GM12878 (cell line): Measurements from ENCODE around the gene ADGRE1. TPM values are rescaled to one million over a fixed set of nuclear protein-coding genes. Genes with fewer than 3 reads are reported as not detected.

ENCODE experiments used
- ATAC-seq: fragments of 200-7000 bp; cut with Tn5 transposase; 3 replicates; pipeline ENCODE4 v1.9.1; 2020; ENCODE audit warnings: mild to moderate bottlenecking, moderate library complexity
- BruUV-seq: library from RNA; stranded (reverse); fragments of 400-500 nt; replicated peaks from 2 replicates; lab custom pipeline; 2021; lab: Mats Ljungman, UMichigan
- CTCF ChIA-PET: fragments of 300-600 bp; sonication (Branson Sonifier 250); formaldehyde crosslinking; extraction: SDS; loops from one replicate; lab custom pipeline; 2021; ENCODE audit warnings: inconsistent platforms; lab: Yijun Ruan, JAX
- POLR2A ChIA-PET: fragments of 350-600 bp; formaldehyde crosslinking; extraction: SDS; loops from one replicate; lab custom pipeline; 2021; ENCODE audit warnings: inconsistent platforms; lab: Charles Lee
- RAD21 ChIA-PET: fragments of 300-600 bp; sonication (Branson Sonifier 250); formaldehyde crosslinking; loops from one replicate; lab custom pipeline; 2023; ENCODE audit warnings: antibody characterized with exemption; ENCODE audit not compliant: unreplicated experiment; lab: Charles Lee
- SMC1A ChIA-PET: fragments of 300-600 bp; sonication (Branson Sonifier 250); formaldehyde crosslinking; loops from one replicate; lab custom pipeline; 2023; ENCODE audit not compliant: unreplicated experiment, uncharacterized antibody; lab: Charles Lee
- DNase-seq: peaks from one replicate; pipeline ENCODE4 v3.0.0-alpha.2; 2011; ENCODE audit warnings: low read depth, low spot score
- FAIRE-seq: peaks from 3 replicates; lab custom pipeline; 2011; peaks lifted over from hg19 to GRCh38; lab: Jason Lieb, UNC
- H2AFZ ChIP-seq: 2 replicates; pipeline ENCODE4 v1.6.0; 2011; ENCODE audit warnings: low read depth, low read length, control low read depth; ENCODE audit not compliant: control insufficient read depth
- H3K27ac ChIP-seq: 2 replicates; pipeline ENCODE4 v1.5.1; 2011; ENCODE audit warnings: control low read depth; ENCODE audit not compliant: control insufficient read depth, insufficient read depth
- H3K27me3 ChIP-seq, 2 experiments: replicated peaks in 1 of 2; 2 replicates each; pipeline versions ENCODE4 v1.6.0 to v1.6.1; 2011; ENCODE audit warnings: low read length in 1 of 2; ENCODE audit not compliant: control insufficient read depth in 2 of 2, insufficient read depth in 2 of 2
- H3K36me3 ChIP-seq, 2 experiments: 2 replicates each; pipeline ENCODE4 v1.5.1; 2011; ENCODE audit warnings: low read length in 1 of 2; ENCODE audit not compliant: control insufficient read depth in 2 of 2, insufficient read depth in 2 of 2
- H3K4me1 ChIP-seq: 2 replicates; pipeline ENCODE4 v1.6.1; 2011; ENCODE audit warnings: mild to moderate bottlenecking, low read length, moderate library complexity, mixed read lengths; ENCODE audit not compliant: control insufficient read depth, insufficient read depth
- H3K4me2 ChIP-seq: 2 replicates; pipeline ENCODE4 v1.6.0; 2011; ENCODE audit warnings: control low read depth; ENCODE audit not compliant: control insufficient read depth, insufficient read depth
- H3K4me3 ChIP-seq: fragments of 200-600 bp; sonication (generic); 2 replicates; pipeline ENCODE4 v1.5.1; 2016
- H3K79me2 ChIP-seq: 2 replicates; pipeline ENCODE4 v1.6.0; 2011; ENCODE audit warnings: low read length; ENCODE audit not compliant: control insufficient read depth, insufficient read depth
- H3K9ac ChIP-seq: 2 replicates; pipeline ENCODE4 v1.8.0; 2011; ENCODE audit warnings: low read length, control low read depth, mixed read lengths; ENCODE audit not compliant: control insufficient read depth, insufficient read depth
- H3K9me3 ChIP-seq: replicated peaks from 3 replicates; pipeline ENCODE4 v1.5.1; 2011; ENCODE audit warnings: mild to moderate bottlenecking, low read length; ENCODE audit not compliant: control insufficient read depth, insufficient read depth
- H4K20me1 ChIP-seq: 2 replicates; pipeline ENCODE4 v1.6.0; 2011; ENCODE audit not compliant: control insufficient read depth, insufficient read depth
- BHLHE40 ChIP-seq, 2 experiments: fragments of 450-650 bp in 1 of 2; IDR thresholded peaks; 2 replicates each; pipeline ENCODE4 v1.6.1; 2011 to 2017; ENCODE audit warnings: low read depth in 2 of 2, borderline replicate concordance in 1 of 2, improper control_type of control experiment in 1 of 2, low read length in 1 of 2, mild to moderate bottlenecking in 1 of 2
- RB1 ChIP-seq: fragments of 450-650 bp; formaldehyde crosslinking; IDR thresholded peaks from 2 replicates; pipeline ENCODE4 v1.6.1; 2017; ENCODE audit warnings: mild to moderate bottlenecking, borderline replicate concordance
- TARDBP ChIP-seq: IDR thresholded peaks from 2 replicates; pipeline ENCODE4 v1.6.1; 2016; ENCODE audit warnings: borderline replicate concordance
- TBL1XR1 ChIP-seq: IDR thresholded peaks from 2 replicates; pipeline ENCODE4 v1.6.1; 2012; ENCODE audit warnings: low read depth, low read length, improper control_type of control experiment
- ZNF217 ChIP-seq: fragments of 450-650 bp; IDR thresholded peaks from 2 replicates; pipeline ENCODE4 v1.6.1; 2017; ENCODE audit warnings: antibody characterized with exemption, mild to moderate bottlenecking
- ZZZ3 ChIP-seq: IDR thresholded peaks from 2 replicates; pipeline ENCODE4 v1.6.1; 2011; ENCODE audit warnings: low read depth; ENCODE audit not compliant: control insufficient read depth, insufficient read length
- WGBS: methylation state at CpG from one replicate; pipeline ENCODE4 v1.1.6; 2016; ENCODE audit warnings: low lambda C conversion rate; ENCODE audit not compliant: insufficient replicate concordance, insufficient coverage; ENCODE audit errors: missing lambda C conversion rate; 5-methylcytosine and 5-hydroxymethylcytosine counted together
- in situ Hi-C: fragments of 300-500 bp; cut with MboI; formaldehyde crosslinking; loops from 9 replicates; pipeline ENCODE4 v1.14.3; 2018; ENCODE audit warnings: mixed read lengths
- intact Hi-C: fragments of 100-400 bp; cut with micrococcal nuclease; formaldehyde crosslinking; loops from one replicate; pipeline ENCODE4 v1.14.2; 2022; ENCODE audit not compliant: unreplicated experiment
- polyA plus RNA-seq, 11 experiments: library from polyadenylated mRNA; depleted of rRNA in 4 of 11; unstranded in 6 of 11; stranded (reverse) in 5 of 11; fragments of >200 nt; fragmentation: Nextera tagmentation in 4 of 11; fragmentation: Illumina TruSeq in 1 of 11; extraction: Ambion mirVana in 4 of 11; extraction: Trizol in 1 of 11; gene quantifications; 1 replicate in 1 of 11; 2 replicates in 10 of 11; pipeline versions ENCODE4 v1.2.1 to v1.2.3, GENCODE V29; 2011 to 2016; ENCODE audit warnings: inconsistent platforms in 2 of 11, missing spikeins in 2 of 11, low read depth in 1 of 11
- total RNA-seq, 4 experiments: library from RNA; depleted of rRNA in 3 of 4; stranded (reverse); fragments of >200 nt in 3 of 4; fragmentation: Illumina TruSeq in 1 of 4; extraction: Trizol in 1 of 4; gene quantifications; 2 replicates each; pipeline versions ENCODE4 v1.2.1 to v1.2.3, GENCODE V29; 2013 to 2021

Gene ADGRE1
- total and polyA plus RNA-seq, 10 of the 15 experiments (the other 5 are each of a cell fraction or from before 2014, with no cell fraction given), result 7.9 to 35.7 (median 9.9) TPM

DNA sequence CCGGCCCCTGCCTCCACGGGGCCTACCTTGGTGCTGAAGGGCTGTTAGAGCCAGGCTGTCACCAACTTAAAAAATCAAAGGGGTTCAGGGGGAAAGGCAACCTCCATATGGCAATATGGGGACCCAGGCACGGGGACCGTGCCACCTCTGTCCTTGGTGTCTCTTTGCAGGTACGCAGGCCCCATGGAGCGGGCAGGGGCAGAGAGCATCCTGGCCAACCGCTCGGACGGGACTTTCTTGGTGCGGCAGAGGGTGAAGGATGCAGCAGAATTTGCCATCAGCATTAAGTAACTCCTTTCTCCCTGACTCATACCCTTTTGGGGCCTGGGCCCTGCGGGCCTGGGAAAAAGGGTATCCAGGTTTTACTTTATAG, 39.6 kb upstream of the ADGRE1 start (continued):
- TF ChIP-seq ZNF217 (no peak), ZZZ3 (no peak), TBL1XR1 (no peak)

DNA sequence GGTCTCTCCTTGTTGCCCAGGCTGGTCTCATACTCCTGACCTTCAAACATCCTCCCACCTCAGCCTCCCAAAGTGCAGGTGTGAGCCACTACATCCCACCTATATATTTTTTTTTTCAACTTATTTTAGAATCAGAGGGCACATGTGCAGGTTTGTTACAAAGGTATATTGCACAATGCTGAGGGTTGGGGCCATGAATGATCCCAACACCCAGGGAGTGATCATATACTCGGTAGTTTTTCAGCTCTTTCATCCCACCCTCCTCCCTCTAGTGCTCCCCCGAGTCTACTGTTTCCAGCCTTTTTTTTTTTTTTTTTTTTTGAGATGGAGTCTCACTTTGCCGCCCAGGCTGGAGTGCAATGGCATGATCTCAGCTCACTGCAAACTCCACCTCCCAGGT, 38.4 kb upstream of the ADGRE1 start:
- RAD21 ChIA-PET, result no interaction called here
- Histone ChIP-seq H3K4me2 (no peak overlapping the region), H3K9me3 (no peaks in the 10 kb centered on the region), H3K36me3 (peaks cover 11 to 13% of the 10 kb centered on the region in 2 experiments; a peak in 3 of 4 replicates), H3K4me3 (no peak overlapping the region), H3K9ac (no peak overlapping the region), H3K27me3 (no peaks in the 10 kb centered on the region), H4K20me1 (no peaks in the 10 kb centered on the region), H3K79me2 (no peaks in the 10 kb centered on the region), H3K27ac (no peak overlapping the region), H3K4me1 (peaks cover 3% of the 10 kb centered on the region; the same call in 1 of the 2 replicates), H2AFZ (no peak overlapping the region)
- POLR2A ChIA-PET, result no interaction called here
- FAIRE-seq, result no peak
- no peak for DNase-seq
- CTCF ChIA-PET, result interaction anchor here (0.5 to 0.9 kb wide), 3 partner anchors 43 to 215 kb away, joined by 3 read pairs; partner anchors contain the start of gene GPR108
- intact Hi-C loops (no loop called here), in situ Hi-C loops (no loop called here)
- SMC1A ChIA-PET, result no interaction called here
- ATAC-seq, result no peak
- WGBS, result 73% methylated on average over 2 of the region's 3 CpGs
- BruUV-seq, result no TSS peak
- TF ChIP-seq RB1, result no peak
- no peak for TF ChIP-seq TARDBP
- TF ChIP-seq BHLHE40 (IDR thresholded peaks at IDR 0.05; ENCODE audit: borderline replicate concordance in 1 of 2, low read depth in 2 of 2, low read length in 1 of 2), result no peak
